ENCODE results near the gene PIGZ. TPM values are rescaled to one million over a fixed set of nuclear protein-coding genes. Genes with fewer than 3 reads are reported as not detected.

Gene PIGZ
- total RNA-seq, 1 donor from 2014 or later, result 0.88 TPM

DNA sequence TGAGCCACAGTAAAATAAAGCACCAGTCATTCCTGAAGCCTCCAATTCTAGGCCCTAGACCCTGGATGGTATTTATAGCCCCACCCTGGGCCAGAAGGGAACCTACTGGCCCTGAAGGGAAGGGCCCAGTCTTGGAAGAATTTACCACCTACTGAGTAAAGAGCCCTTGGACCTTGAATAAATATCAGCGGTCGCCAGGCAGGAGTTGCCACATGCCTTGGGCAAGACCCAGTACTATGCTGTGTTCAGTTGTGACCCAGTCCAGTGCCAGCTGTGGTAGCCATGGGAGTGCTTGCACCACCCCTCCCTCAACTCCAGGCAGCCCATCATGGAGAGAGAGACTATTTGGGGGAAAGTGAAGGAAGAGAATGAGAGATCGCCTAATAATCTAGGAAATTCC is 53.3 kb downstream of the PIGZ start:
- no peak overlapping the region for H3K4me3 ChIP-seq (ENCODE audit: low read depth, low read length)
- no peak for DNase-seq (ENCODE audit: low read depth)
- TF ChIP-seq, protein P1, sequence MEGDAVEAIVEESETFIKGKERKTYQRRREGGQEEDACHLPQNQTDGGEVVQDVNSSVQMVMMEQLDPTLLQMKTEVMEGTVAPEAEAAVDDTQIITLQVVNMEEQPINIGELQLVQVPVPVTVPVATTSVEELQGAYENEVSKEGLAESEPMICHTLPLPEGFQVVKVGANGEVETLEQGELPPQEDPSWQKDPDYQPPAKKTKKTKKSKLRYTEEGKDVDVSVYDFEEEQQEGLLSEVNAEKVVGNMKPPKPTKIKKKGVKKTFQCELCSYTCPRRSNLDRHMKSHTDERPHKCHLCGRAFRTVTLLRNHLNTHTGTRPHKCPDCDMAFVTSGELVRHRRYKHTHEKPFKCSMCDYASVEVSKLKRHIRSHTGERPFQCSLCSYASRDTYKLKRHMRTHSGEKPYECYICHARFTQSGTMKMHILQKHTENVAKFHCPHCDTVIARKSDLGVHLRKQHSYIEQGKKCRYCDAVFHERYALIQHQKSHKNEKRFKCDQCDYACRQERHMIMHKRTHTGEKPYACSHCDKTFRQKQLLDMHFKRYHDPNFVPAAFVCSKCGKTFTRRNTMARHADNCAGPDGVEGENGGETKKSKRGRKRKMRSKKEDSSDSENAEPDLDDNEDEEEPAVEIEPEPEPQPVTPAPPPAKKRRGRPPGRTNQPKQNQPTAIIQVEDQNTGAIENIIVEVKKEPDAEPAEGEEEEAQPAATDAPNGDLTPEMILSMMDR (IDR thresholded peaks at IDR 0.05; ENCODE audit: insufficient read depth, low read length, poor library complexity, severe bottlenecking), result no peak
- no peaks in the 10 kb centered on the region for H3K36me3 ChIP-seq (ENCODE audit: control insufficient read depth, insufficient read depth, low read length)
- no peaks in the 10 kb centered on the region for H3K27me3 ChIP-seq (ENCODE audit: control insufficient read depth, insufficient read depth, low read length)

DNA sequence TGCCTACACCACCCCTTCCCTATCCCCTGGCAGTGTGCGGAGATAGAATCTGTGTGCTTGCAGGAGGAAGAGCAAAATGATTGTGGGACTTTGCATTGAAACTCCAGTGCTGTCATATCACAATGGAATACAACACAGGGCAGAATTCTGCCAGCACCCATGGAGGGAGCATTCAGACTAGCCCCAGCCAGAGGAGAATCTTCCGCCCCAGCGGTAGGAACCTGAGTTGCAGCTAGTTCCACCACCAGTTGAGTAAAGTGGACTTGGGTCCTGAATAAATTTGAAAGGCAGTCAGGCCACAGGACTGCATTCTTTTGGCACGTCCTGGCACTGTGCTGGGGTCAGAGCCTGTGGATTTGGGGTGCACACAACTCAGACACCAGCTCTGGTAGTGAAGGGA is 53.8 kb downstream of the PIGZ start:
- no peak for DNase-seq (ENCODE audit: low read depth)
- H3K4me3 ChIP-seq (ENCODE audit: low read depth, low read length), result no peak overlapping the region
- H3K27me3 ChIP-seq (ENCODE audit: control insufficient read depth, insufficient read depth, low read length), result no peaks in the 10 kb centered on the region
- TF ChIP-seq, protein P1 (IDR thresholded peaks at IDR 0.05; ENCODE audit: insufficient read depth, low read length, poor library complexity, severe bottlenecking), result no peak
- no peaks in the 10 kb centered on the region for H3K36me3 ChIP-seq (ENCODE audit: control insufficient read depth, insufficient read depth, low read length)

DNA sequence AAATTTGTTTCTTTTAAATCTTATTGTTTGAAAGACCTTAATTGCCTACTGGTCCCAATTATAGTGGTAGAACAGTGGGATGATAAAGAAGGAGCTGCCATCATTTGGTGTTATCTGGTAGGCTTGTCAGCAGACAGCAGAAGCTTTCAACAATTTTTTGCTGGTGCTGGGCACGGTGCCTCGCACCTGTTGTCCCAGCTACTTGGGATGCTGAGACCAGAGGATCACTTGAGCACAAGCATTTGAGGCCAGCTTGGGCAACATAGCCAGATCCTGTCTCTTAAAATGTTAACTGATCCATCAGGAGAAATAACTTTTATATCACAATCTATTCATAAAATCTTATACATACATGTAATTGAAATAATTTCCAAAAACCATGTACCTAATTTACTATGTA is 64.9 kb downstream of the PIGZ start:
- Histone ChIP-seq H3K27me3 (ENCODE audit: control insufficient read depth, insufficient read depth, low read length) (no peaks in the 10 kb centered on the region), H3K36me3 (ENCODE audit: control insufficient read depth, insufficient read depth, low read length) (no peaks in the 10 kb centered on the region), H3K4me3 (ENCODE audit: low read depth, low read length) (no peak overlapping the region)
- no peak for DNase-seq (ENCODE audit: low read depth)
- TF ChIP-seq, protein P1 (IDR thresholded peaks at IDR 0.05; ENCODE audit: insufficient read depth, low read length, poor library complexity, severe bottlenecking), result no peak

DNA sequence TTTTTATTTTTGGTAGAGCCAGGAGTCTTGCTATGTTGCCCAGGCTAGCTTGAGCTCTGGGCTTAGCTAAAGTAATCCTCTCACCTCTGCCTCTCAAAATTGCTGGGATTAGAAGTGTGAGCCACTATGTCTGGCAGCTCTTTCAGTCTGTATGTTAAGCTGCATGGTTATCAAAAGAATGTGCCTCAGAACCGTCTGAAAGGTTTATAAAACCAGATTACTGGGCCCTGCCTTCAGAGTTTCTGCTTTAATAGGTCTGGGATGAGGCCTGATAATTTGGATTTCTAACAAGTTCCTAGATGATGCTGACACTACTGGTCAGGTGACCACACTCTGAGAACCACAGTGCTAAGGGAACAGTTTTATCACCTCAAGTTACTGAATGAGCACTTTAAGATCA is 66.3 kb downstream of the PIGZ start:
- DNase-seq (ENCODE audit: low read depth), result no peak
- H3K36me3 ChIP-seq (ENCODE audit: control insufficient read depth, insufficient read depth, low read length), result no peaks in the 10 kb centered on the region
- no peaks in the 10 kb centered on the region for H3K27me3 ChIP-seq (ENCODE audit: control insufficient read depth, insufficient read depth, low read length)
- TF ChIP-seq, protein P1 (IDR thresholded peaks at IDR 0.05; ENCODE audit: insufficient read depth, low read length, poor library complexity, severe bottlenecking), result no peak
- no peak overlapping the region for H3K4me3 ChIP-seq (ENCODE audit: low read depth, low read length)

DNA sequence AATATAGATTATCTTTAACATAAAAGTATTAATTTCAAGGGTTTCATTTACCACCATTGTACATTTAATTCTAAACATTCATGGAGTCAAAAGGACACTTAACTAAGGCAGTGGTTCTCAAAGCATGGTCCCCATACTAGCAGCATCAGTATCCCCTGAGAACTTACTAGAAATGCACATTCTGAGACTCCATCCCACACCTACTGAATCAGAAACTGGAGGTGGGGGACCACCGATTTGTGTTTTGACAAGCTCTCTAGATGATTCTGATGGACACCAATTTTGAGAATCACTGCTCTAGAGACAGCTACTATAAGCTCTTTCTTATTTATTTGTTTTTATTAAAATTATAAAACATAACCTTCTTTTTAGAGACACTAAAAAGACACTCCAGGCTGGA is 66.9 kb downstream of the PIGZ start:
- TF ChIP-seq, protein P1 (IDR thresholded peaks at IDR 0.05; ENCODE audit: insufficient read depth, low read length, poor library complexity, severe bottlenecking), result no peak
- no peak for DNase-seq (ENCODE audit: low read depth)
- H3K27me3 ChIP-seq (ENCODE audit: control insufficient read depth, insufficient read depth, low read length), result no peaks in the 10 kb centered on the region
- H3K4me3 ChIP-seq (ENCODE audit: low read depth, low read length), result no peak overlapping the region
- H3K36me3 ChIP-seq (ENCODE audit: control insufficient read depth, insufficient read depth, low read length), result no peaks in the 10 kb centered on the region

Other genes starting within 250 kb of the PIGZ start
- gene PAK2, start 229.0 kb downstream of the PIGZ start, total RNA-seq, result 50.6 and 51.4 TPM in 2 replicates
- gene SENP5, start 100.9 kb downstream of the PIGZ start, total RNA-seq, result 23.8 and 25.2 TPM in 2 replicates
- gene NCBP2, start 26.3 kb downstream of the PIGZ start, total RNA-seq, result 51.1 and 62.2 TPM in 2 replicates
- gene MELTF, start 61.0 kb upstream of the PIGZ start, total RNA-seq, result 28.6 and 33.8 TPM in 2 replicates